Measurements from ENCODE around the gene PCMTD2.

DNA sequence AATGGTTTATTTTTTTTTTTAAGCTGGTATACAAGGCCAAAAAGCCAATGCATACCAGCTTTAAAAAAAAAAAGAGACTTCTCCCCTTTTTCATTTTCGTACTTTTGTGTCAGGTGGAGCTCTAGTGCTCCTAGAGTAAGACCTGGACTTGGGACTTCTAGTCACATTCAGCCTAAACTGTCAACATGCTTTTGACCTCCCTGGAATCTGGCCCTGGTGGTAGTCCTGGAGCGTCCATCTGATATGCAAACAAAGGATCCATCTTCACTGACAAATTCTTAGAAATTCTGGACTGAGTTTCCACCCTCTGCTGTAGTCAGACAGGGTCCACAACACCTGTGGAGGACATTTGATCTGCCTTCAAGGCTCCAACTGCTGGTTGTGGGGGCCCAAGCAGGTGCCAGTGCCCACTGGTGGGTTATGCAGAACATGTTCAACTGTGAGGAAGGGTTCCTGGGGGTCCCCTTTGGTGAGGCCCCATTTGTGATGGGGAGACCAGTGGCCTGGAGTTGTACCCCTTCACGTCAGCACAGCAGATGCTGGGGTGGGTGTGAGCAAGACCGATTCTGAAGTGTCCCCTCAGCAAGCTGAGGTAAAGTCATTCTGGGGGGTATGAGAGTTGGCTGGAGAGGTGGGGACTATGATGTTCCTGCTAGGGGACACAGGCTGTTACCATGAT is 12.6 kb upstream of the PCMTD2 start:
- TF ChIP-seq, protein P1, sequence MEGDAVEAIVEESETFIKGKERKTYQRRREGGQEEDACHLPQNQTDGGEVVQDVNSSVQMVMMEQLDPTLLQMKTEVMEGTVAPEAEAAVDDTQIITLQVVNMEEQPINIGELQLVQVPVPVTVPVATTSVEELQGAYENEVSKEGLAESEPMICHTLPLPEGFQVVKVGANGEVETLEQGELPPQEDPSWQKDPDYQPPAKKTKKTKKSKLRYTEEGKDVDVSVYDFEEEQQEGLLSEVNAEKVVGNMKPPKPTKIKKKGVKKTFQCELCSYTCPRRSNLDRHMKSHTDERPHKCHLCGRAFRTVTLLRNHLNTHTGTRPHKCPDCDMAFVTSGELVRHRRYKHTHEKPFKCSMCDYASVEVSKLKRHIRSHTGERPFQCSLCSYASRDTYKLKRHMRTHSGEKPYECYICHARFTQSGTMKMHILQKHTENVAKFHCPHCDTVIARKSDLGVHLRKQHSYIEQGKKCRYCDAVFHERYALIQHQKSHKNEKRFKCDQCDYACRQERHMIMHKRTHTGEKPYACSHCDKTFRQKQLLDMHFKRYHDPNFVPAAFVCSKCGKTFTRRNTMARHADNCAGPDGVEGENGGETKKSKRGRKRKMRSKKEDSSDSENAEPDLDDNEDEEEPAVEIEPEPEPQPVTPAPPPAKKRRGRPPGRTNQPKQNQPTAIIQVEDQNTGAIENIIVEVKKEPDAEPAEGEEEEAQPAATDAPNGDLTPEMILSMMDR (IDR thresholded peaks at IDR 0.05 in 2 of 3, conservative IDR thresholded peaks at IDR 0.05 in 1 of 3; ENCODE audit: control insufficient read depth in 2 of 3, extremely low read depth in 1 of 3, insufficient read depth in 1 of 3, low read depth in 3 of 3, low read length in 3 of 3): no peak
- TF ChIP-seq, protein P2, sequence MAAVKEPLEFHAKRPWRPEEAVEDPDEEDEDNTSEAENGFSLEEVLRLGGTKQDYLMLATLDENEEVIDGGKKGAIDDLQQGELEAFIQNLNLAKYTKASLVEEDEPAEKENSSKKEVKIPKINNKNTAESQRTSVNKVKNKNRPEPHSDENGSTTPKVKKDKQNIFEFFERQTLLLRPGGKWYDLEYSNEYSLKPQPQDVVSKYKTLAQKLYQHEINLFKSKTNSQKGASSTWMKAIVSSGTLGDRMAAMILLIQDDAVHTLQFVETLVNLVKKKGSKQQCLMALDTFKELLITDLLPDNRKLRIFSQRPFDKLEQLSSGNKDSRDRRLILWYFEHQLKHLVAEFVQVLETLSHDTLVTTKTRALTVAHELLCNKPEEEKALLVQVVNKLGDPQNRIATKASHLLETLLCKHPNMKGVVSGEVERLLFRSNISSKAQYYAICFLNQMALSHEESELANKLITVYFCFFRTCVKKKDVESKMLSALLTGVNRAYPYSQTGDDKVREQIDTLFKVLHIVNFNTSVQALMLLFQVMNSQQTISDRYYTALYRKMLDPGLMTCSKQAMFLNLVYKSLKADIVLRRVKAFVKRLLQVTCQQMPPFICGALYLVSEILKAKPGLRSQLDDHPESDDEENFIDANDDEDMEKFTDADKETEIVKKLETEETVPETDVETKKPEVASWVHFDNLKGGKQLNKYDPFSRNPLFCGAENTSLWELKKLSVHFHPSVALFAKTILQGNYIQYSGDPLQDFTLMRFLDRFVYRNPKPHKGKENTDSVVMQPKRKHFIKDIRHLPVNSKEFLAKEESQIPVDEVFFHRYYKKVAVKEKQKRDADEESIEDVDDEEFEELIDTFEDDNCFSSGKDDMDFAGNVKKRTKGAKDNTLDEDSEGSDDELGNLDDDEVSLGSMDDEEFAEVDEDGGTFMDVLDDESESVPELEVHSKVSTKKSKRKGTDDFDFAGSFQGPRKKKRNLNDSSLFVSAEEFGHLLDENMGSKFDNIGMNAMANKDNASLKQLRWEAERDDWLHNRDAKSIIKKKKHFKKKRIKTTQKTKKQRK (IDR thresholded peaks at IDR 0.05; ENCODE audit: low read depth, low read length): no peak

All from GM12878 (cell line).